ENCODE data around the gene ITPRID1. TPM values are rescaled to one million over a fixed set of nuclear protein-coding genes. Genes with fewer than 3 reads are reported as not detected.

The ITPRID1 gene
- total RNA-seq, 2 donors from 2014 or later = 5.6 to 21.8 TPM

DNA sequence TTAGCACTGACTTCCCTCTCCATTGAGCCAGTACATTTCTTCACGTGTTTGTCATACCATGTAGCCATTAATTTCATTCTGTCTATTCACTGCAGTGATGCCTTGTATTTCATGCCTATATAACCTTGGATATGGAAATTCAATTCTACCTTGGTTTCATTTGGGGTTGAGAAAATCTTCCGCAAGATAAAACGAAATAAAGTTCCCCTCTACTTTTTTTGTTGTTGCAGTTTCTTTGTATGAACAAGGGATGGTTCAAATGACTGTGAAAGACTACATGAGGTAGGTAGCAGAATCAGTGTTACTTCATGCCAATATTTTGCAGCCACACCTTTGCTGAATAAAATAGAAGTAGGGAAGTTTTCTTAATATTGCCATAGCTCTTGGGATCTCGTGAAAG is 55.6 kb downstream of the ITPRID1 start:
- H3K27me3 Mint-ChIP-seq (ENCODE audit: insufficient read depth) = peaks cover 65% of the 10 kb centered on the region
- TF ChIP-seq, protein P1, sequence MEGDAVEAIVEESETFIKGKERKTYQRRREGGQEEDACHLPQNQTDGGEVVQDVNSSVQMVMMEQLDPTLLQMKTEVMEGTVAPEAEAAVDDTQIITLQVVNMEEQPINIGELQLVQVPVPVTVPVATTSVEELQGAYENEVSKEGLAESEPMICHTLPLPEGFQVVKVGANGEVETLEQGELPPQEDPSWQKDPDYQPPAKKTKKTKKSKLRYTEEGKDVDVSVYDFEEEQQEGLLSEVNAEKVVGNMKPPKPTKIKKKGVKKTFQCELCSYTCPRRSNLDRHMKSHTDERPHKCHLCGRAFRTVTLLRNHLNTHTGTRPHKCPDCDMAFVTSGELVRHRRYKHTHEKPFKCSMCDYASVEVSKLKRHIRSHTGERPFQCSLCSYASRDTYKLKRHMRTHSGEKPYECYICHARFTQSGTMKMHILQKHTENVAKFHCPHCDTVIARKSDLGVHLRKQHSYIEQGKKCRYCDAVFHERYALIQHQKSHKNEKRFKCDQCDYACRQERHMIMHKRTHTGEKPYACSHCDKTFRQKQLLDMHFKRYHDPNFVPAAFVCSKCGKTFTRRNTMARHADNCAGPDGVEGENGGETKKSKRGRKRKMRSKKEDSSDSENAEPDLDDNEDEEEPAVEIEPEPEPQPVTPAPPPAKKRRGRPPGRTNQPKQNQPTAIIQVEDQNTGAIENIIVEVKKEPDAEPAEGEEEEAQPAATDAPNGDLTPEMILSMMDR (conservative IDR thresholded peaks at IDR 0.05) = no peak
- peaks cover under 1% of the 10 kb centered on the region for H3K36me3 Mint-ChIP-seq (ENCODE audit: low read depth)
- WGBS, 2 experiments (ENCODE audit: insufficient coverage in 1 of 2, insufficient read length in 1 of 2) = 93 to 95% methylated on average over 3 to 4 of the region's 4 CpGs
- no peak overlapping the region for H3K27ac Mint-ChIP-seq
- Histone ChIP-seq H3K27ac (ENCODE audit: low read depth, low read length) (no peak overlapping the region), H3K27me3 (ENCODE audit: control insufficient read depth, insufficient read depth, low read length, poor library complexity, severe bottlenecking) (peaks cover 71% of the 10 kb centered on the region), H3K4me1 (ENCODE audit: control insufficient read depth, insufficient read depth, low read length) (peaks cover 17% of the 10 kb centered on the region), H3K9ac (ENCODE audit: extremely low read depth, low read length, poor library complexity, severe bottlenecking) (no peak overlapping the region), H3K36me3 (ENCODE audit: control insufficient read depth, insufficient read depth, low read length) (no peaks in the 10 kb centered on the region), H3K9me3 (ENCODE audit: control insufficient read depth, low read length) (no peaks in the 10 kb centered on the region), H3K4me3 (ENCODE audit: low read length) (no peak overlapping the region)
- no peaks in the 10 kb centered on the region for H3K9me3 Mint-ChIP-seq
- H3K4me1 Mint-ChIP-seq = peaks cover 27% of the 10 kb centered on the region
- no peak for DNase-seq
- H3K4me3 Mint-ChIP-seq = no peak overlapping the region

DNA sequence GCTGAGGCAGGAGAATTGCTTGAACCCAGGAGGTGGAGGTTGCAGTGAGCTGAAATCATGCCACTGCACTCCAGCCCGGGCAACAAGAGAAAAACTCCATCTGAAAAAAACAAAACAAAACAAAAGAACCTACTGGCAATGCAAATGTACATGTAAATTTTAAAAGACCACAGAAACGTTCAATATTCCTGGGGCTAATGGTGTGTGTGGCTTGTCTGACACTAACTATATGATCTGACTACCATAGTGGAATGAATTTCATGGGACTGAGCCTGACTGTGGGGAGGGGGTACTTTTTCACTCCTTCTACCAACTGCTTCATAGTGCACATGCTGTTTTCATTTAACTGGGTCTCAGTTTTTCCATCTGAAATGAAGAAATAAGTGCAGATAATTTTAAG is 69.6 kb downstream of the ITPRID1 start:
- H3K27me3 ChIP-seq (ENCODE audit: control insufficient read depth, insufficient read depth, low read length, poor library complexity, severe bottlenecking) = peaks cover 3% of the 10 kb centered on the region
- WGBS, 2 experiments (ENCODE audit: insufficient coverage in 1 of 2, insufficient read length in 1 of 2) = 84 to 100% methylated on average over 1 to 2 of the region's 2 CpGs
- Mint-ChIP-seq H3K9me3 (peaks cover 11% of the 10 kb centered on the region), H3K36me3 (ENCODE audit: low read depth) (peaks cover 36% of the 10 kb centered on the region), H3K4me3 (no peak overlapping the region), H3K4me1 (peaks cover 4% of the 10 kb centered on the region), H3K27ac (no peak overlapping the region), H3K27me3 (ENCODE audit: insufficient read depth) (peaks cover 2% of the 10 kb centered on the region)
- peaks cover 19% of the 10 kb centered on the region for H3K36me3 ChIP-seq (ENCODE audit: control insufficient read depth, insufficient read depth, low read length)
- no peak overlapping the region for H3K9ac ChIP-seq (ENCODE audit: extremely low read depth, low read length, poor library complexity, severe bottlenecking)
- H3K4me1 ChIP-seq (ENCODE audit: control insufficient read depth, insufficient read depth, low read length) = no peaks in the 10 kb centered on the region
- H3K4me3 ChIP-seq (ENCODE audit: low read length) = no peak overlapping the region
- H3K27ac ChIP-seq (ENCODE audit: low read depth, low read length) = no peak overlapping the region
- DNase-seq = no peak
- TF ChIP-seq, protein P1 (conservative IDR thresholded peaks at IDR 0.05) = no peak
- H3K9me3 ChIP-seq (ENCODE audit: control insufficient read depth, low read length) = peaks cover 6% of the 10 kb centered on the region

DNA sequence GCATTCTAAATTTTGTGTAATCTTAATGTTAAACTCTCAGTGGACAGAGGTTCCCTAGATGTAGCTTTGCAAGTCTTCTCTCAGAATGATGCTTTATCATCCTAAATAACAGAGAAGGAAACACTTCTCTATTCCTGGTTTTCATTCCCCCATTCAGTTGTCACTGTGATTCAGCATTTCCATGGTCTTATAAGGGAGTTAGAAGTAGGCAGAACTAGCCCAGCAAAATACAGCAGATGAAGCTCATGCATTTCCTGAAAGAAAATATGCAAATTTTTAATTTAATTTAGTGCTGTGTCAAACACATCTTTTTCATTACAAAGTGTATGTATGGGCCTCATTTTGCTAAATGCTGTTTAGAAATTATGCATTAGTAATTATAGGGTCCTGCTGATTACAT is 70.1 kb downstream of the ITPRID1 start:
- no peak overlapping the region for H3K4me3 ChIP-seq (ENCODE audit: low read length)
- H3K27me3 Mint-ChIP-seq (ENCODE audit: insufficient read depth) = no peaks in the 10 kb centered on the region
- peaks cover 6% of the 10 kb centered on the region for H3K9me3 ChIP-seq (ENCODE audit: control insufficient read depth, low read length)
- no peaks in the 10 kb centered on the region for H3K27me3 ChIP-seq (ENCODE audit: control insufficient read depth, insufficient read depth, low read length, poor library complexity, severe bottlenecking)
- H3K36me3 Mint-ChIP-seq (ENCODE audit: low read depth) = peaks cover 34% of the 10 kb centered on the region
- no peak overlapping the region for H3K27ac ChIP-seq (ENCODE audit: low read depth, low read length)
- peaks cover 14% of the 10 kb centered on the region for H3K9me3 Mint-ChIP-seq
- DNase-seq = no peak
- H3K36me3 ChIP-seq (ENCODE audit: control insufficient read depth, insufficient read depth, low read length) = peaks cover 19% of the 10 kb centered on the region
- no peak overlapping the region for H3K4me3 Mint-ChIP-seq
- no peaks in the 10 kb centered on the region for H3K4me1 ChIP-seq (ENCODE audit: control insufficient read depth, insufficient read depth, low read length)
- peaks cover 4% of the 10 kb centered on the region for H3K4me1 Mint-ChIP-seq
- H3K27ac Mint-ChIP-seq = no peak overlapping the region
- TF ChIP-seq, protein P1 (conservative IDR thresholded peaks at IDR 0.05) = no peak
- no peak overlapping the region for H3K9ac ChIP-seq (ENCODE audit: extremely low read depth, low read length, poor library complexity, severe bottlenecking)

Data from endodermal cell (in vitro differentiated cells).